Fibroblast of mammary gland (primary cell): ENCODE data around the gene SERTAD2.

Experiments
- DNase-seq: peaks from one replicate; pipeline ENCODE4 v3.0.0-alpha.2; 2010; ENCODE audit warnings: low read depth
- H3K4me3 ChIP-seq: 2 replicates; pipeline ENCODE4 v1.5.1; 2011; ENCODE audit warnings: low read depth, mild to moderate bottlenecking, low read length, moderate library complexity; ENCODE audit not compliant: control insufficient read depth
- TF ChIP-seq, protein P1 (sequence below): conservative IDR thresholded peaks from 2 replicates; pipeline ENCODE4 v1.5.1; 2011; ENCODE audit warnings: low read depth, low read length, inconsistent platforms; ENCODE audit not compliant: control insufficient read depth, insufficient read depth

The SERTAD2 gene

DNA sequence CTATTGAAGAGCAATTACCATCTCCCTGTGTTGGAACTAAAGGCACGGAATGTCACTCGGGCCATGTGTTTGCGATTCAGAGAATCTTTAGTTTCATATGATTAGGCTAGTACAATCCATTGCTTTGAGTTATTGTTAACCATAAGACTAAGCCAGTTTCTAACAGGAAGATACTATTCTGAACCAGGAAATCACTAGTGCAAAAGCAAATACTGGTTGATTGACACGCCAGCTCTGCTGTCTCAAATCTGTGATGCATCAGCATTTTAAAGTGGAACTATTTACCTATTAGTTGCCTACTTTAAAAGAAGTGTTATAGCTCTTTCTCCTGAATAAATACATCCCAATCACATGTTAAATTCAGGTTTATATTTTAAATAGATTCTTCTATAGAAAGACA lies 67.7 kb downstream of the SERTAD2 start:
- DNase-seq: no peak
- no peak overlapping the region for H3K4me3 ChIP-seq
- TF ChIP-seq, protein P1, sequence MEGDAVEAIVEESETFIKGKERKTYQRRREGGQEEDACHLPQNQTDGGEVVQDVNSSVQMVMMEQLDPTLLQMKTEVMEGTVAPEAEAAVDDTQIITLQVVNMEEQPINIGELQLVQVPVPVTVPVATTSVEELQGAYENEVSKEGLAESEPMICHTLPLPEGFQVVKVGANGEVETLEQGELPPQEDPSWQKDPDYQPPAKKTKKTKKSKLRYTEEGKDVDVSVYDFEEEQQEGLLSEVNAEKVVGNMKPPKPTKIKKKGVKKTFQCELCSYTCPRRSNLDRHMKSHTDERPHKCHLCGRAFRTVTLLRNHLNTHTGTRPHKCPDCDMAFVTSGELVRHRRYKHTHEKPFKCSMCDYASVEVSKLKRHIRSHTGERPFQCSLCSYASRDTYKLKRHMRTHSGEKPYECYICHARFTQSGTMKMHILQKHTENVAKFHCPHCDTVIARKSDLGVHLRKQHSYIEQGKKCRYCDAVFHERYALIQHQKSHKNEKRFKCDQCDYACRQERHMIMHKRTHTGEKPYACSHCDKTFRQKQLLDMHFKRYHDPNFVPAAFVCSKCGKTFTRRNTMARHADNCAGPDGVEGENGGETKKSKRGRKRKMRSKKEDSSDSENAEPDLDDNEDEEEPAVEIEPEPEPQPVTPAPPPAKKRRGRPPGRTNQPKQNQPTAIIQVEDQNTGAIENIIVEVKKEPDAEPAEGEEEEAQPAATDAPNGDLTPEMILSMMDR: no peak

DNA sequence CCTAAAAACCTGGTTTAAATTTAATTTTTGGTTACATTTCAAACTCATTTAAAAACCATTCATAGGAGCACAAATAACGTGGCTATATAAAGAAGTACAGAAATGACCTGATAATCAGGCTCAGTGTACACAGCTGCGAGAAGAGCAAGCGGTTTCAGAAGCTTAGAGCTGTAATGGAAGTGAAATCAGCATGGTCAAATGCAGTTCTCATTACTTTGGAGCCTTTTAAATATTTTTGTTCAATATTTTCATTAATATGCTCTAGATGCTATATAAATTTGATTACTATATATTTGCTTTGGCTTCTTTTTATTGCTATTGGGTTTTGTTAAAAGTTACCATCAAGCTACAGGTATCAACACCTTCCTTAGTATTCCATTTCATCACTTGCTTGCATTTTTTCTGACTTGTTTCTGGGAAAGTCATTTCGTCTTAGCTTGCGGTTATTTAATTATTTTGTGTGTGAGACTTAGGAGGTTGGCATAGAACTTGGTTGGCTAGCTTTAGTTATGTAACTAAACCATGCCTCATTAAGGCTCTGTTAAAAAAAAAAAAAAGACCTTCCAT lies 70.9 kb downstream of the SERTAD2 start:
- H3K4me3 ChIP-seq: no peak overlapping the region
- TF ChIP-seq, protein P1: no peak
- DNase-seq: no peak

DNA sequence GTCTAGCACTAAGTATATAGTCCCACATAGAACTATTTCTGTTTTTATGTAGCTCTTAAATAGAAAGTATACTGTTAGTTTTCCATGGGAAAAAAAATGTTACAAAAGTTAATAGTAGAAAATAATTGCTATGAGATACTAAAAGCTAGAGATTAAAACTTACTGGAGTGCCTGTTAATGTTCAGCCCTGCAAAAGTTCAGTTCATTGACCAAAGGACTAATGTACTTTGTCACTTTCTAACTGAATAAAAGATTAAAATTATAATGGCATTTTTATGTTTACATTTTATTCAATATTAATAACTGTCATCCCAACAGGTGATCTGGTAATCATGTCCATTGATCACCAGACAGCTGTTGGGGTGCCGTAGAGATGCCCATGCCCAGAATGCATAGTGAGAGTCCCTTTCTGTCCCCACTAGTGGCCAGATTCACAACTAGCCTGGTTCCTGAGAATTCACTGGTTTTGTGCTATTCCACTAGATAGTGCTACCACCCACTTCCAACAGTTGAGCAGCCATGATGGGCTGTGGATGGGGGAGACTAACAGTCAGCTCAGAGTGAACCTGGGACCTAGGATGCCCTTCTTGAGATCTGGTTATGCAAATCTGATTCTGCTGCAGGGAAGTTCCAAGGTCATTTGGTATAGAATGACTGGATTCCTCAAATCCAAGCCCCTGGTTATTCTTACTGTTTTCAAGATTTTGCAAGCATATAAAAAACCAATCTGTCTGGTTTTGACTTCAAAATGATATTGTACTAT lies 71.8 kb downstream of the SERTAD2 start:
- no peak overlapping the region for H3K4me3 ChIP-seq
- no peak for DNase-seq
- TF ChIP-seq, protein P1: no peak
